H1 (cell line): Measurements from ENCODE around the gene ZNF316. TPM values are rescaled to one million over a fixed set of nuclear protein-coding genes. Genes with fewer than 3 reads are reported as not detected.
A peak's percentile ranks its signal among the peaks of the same experiment; 100 is the strongest.

Experiments used
- ASH2L ChIP-seq: fragments of 200-600, 300-600 bp; sonication (generic); IDR thresholded peaks from one replicate; pipeline ENCODE4 v1.7.1; 2017; ENCODE audit warnings: low read length
- CREB1 ChIP-seq: IDR thresholded peaks from 2 replicates; pipeline ENCODE4 v1.6.1; 2012; ENCODE audit warnings: inconsistent platforms
- FOSL1 ChIP-seq: IDR thresholded peaks from 2 replicates; pipeline ENCODE4 v1.6.1; 2011; ENCODE audit warnings: mild to moderate bottlenecking, low read depth, low read length, moderate library complexity; ENCODE audit not compliant: insufficient read depth
- PHF8 ChIP-seq: fragments of 200-600 bp; sonication (generic); conservative IDR thresholded peaks from 2 replicates; pipeline ENCODE4 v1.7.1; 2012; ENCODE audit warnings: low read depth, mild to moderate bottlenecking, inconsistent platforms, low read length, moderate library complexity
- POLR2A ChIP-seq, 2 experiments: IDR thresholded peaks; 1 replicate in 1 of 2; 2 replicates in 1 of 2; pipeline ENCODE4 v1.6.1; 2011; ENCODE audit warnings: low read depth in 2 of 2, low read length in 2 of 2, mild to moderate bottlenecking in 2 of 2; ENCODE audit errors: control extremely low read depth in 1 of 2
- POLR2AphosphoS5 ChIP-seq: IDR thresholded peaks from 2 replicates; pipeline ENCODE4 v1.6.1; 2011; ENCODE audit warnings: low read depth, low read length
- RXRA ChIP-seq: IDR thresholded peaks from 2 replicates; pipeline ENCODE4 v1.6.1; 2011; ENCODE audit warnings: low read depth, mild to moderate bottlenecking, low read length, moderate library complexity; ENCODE audit not compliant: insufficient read depth
- SUZ12 ChIP-seq: fragments of 200-600 bp; sonication (generic); IDR thresholded peaks from 2 replicates; pipeline ENCODE4 v1.6.1; 2012; ENCODE audit warnings: mild to moderate bottlenecking, inconsistent platforms, low read length, moderate library complexity, mixed read lengths
- polyA plus RNA-seq, 7 experiments: library from polyadenylated mRNA; depleted of rRNA in 3 of 7; stranded (reverse) in 5 of 7; unstranded in 2 of 7; fragments of >200 nt in 5 of 7; fragments of 200-250 nt in 2 of 7; gene quantifications; 1 replicate in 5 of 7; 2 replicates in 1 of 7; 4 replicates in 1 of 7; pipeline versions ENCODE4 v1.2.1 to v1.2.3, GENCODE V29; 2011 to 2013; ENCODE audit warnings: missing spikeins in 2 of 7, mixed read lengths in 2 of 7
- total RNA-seq: library from RNA; stranded (reverse); fragmentation: NEBNext Ultra II Directional; extraction: Animal tissue kit (Norgen Biotek cat#: 25700); gene quantifications from 2 replicates; pipeline ENCODE4 v1.2.1, GENCODE V29; 2021
- TF ChIP-seq, protein P1 (sequence below): IDR thresholded peaks from 2 replicates; pipeline ENCODE4 v1.6.1; 2011; ENCODE audit warnings: low read depth, mild to moderate bottlenecking, low read length; ENCODE audit not compliant: insufficient read depth
- TF ChIP-seq, protein P2 (sequence below): fragments of 300-600 bp; sonication (generic); IDR thresholded peaks from 2 replicates; pipeline ENCODE4 v1.7.1; 2012; ENCODE audit warnings: low read length, moderate library complexity, mild to moderate bottlenecking, inconsistent platforms; ENCODE audit not compliant: insufficient replicate concordance

ZNF316 gene
- total and polyA plus RNA-seq, 2 of the 8 experiments (the other 6 are each of a cell fraction or from before 2014, with no cell fraction given) = 3.6 to 13.7 TPM

DNA sequence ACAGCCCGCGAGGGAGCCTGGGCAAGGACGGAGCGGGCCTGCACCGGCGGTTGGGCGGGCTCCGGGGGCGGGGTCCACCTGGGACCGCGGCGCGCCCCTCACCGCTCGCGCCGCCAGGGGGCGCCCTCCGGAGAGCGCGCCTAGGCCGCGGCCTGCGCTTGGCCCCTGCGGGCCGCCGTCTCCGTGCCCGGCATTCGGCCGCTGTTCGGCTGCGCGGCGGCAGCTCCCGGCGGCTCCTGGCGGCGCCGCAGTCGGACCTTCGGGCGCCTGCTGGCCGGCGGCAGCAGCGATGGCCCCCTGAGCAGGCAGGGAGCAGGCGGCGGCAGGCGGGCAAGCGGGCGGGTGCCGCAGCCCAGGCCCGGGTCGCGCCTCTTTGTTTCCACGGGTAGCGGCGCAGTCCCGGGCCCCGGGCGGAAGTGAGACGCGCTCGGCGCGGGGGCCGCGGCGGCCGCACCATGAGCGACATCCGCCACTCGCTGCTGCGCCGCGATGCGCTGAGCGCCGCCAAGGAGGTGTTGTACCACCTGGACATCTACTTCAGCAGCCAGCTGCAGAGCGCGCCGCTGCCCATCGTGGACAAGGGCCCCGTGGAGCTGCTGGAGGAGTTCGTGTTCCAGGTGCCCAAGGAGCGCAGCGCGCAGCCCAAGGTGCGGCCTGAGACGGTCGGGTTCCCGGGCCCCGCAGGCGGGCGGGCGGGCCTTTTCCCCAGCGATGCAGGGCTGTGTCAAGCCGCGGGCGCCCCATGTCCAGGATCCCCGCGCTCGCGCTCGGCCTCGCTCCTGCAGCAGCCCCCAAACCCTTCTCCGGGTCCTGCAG is 47.1 kb upstream of the ZNF316 start, which contains the start of gene INTS15 (continued):
- TF ChIP-seq FOSL1 (no peak), SUZ12 (no peak), RXRA (no peak), ASH2L (no peak), PHF8 (peak; percentile 78), POLR2AphosphoS5 (peak; percentile 74), CREB1 (no peak), POLR2A (IDR thresholded peaks at IDR 0.05; ENCODE audit: control extremely low read depth in 1 of 2, low read depth in 2 of 2, low read length in 2 of 2) (peak; percentile 83 to 90)
- TF ChIP-seq, protein P1, sequence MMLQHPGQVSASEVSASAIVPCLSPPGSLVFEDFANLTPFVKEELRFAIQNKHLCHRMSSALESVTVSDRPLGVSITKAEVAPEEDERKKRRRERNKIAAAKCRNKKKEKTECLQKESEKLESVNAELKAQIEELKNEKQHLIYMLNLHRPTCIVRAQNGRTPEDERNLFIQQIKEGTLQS = no peak
- TF ChIP-seq, protein P2, sequence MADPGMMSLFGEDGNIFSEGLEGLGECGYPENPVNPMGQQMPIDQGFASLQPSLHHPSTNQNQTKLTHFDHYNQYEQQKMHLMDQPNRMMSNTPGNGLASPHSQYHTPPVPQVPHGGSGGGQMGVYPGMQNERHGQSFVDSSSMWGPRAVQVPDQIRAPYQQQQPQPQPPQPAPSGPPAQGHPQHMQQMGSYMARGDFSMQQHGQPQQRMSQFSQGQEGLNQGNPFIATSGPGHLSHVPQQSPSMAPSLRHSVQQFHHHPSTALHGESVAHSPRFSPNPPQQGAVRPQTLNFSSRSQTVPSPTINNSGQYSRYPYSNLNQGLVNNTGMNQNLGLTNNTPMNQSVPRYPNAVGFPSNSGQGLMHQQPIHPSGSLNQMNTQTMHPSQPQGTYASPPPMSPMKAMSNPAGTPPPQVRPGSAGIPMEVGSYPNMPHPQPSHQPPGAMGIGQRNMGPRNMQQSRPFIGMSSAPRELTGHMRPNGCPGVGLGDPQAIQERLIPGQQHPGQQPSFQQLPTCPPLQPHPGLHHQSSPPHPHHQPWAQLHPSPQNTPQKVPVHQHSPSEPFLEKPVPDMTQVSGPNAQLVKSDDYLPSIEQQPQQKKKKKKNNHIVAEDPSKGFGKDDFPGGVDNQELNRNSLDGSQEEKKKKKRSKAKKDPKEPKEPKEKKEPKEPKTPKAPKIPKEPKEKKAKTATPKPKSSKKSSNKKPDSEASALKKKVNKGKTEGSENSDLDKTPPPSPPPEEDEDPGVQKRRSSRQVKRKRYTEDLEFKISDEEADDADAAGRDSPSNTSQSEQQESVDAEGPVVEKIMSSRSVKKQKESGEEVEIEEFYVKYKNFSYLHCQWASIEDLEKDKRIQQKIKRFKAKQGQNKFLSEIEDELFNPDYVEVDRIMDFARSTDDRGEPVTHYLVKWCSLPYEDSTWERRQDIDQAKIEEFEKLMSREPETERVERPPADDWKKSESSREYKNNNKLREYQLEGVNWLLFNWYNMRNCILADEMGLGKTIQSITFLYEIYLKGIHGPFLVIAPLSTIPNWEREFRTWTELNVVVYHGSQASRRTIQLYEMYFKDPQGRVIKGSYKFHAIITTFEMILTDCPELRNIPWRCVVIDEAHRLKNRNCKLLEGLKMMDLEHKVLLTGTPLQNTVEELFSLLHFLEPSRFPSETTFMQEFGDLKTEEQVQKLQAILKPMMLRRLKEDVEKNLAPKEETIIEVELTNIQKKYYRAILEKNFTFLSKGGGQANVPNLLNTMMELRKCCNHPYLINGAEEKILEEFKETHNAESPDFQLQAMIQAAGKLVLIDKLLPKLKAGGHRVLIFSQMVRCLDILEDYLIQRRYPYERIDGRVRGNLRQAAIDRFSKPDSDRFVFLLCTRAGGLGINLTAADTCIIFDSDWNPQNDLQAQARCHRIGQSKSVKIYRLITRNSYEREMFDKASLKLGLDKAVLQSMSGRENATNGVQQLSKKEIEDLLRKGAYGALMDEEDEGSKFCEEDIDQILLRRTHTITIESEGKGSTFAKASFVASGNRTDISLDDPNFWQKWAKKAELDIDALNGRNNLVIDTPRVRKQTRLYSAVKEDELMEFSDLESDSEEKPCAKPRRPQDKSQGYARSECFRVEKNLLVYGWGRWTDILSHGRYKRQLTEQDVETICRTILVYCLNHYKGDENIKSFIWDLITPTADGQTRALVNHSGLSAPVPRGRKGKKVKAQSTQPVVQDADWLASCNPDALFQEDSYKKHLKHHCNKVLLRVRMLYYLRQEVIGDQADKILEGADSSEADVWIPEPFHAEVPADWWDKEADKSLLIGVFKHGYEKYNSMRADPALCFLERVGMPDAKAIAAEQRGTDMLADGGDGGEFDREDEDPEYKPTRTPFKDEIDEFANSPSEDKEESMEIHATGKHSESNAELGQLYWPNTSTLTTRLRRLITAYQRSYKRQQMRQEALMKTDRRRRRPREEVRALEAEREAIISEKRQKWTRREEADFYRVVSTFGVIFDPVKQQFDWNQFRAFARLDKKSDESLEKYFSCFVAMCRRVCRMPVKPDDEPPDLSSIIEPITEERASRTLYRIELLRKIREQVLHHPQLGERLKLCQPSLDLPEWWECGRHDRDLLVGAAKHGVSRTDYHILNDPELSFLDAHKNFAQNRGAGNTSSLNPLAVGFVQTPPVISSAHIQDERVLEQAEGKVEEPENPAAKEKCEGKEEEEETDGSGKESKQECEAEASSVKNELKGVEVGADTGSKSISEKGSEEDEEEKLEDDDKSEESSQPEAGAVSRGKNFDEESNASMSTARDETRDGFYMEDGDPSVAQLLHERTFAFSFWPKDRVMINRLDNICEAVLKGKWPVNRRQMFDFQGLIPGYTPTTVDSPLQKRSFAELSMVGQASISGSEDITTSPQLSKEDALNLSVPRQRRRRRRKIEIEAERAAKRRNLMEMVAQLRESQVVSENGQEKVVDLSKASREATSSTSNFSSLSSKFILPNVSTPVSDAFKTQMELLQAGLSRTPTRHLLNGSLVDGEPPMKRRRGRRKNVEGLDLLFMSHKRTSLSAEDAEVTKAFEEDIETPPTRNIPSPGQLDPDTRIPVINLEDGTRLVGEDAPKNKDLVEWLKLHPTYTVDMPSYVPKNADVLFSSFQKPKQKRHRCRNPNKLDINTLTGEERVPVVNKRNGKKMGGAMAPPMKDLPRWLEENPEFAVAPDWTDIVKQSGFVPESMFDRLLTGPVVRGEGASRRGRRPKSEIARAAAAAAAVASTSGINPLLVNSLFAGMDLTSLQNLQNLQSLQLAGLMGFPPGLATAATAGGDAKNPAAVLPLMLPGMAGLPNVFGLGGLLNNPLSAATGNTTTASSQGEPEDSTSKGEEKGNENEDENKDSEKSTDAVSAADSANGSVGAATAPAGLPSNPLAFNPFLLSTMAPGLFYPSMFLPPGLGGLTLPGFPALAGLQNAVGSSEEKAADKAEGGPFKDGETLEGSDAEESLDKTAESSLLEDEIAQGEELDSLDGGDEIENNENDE = no peak
